B cell (primary cell): ENCODE results near the gene MIPOL1.

Experiments used
- CTCF ChIP-seq: fragments of 200-600 bp; IDR thresholded peaks from one replicate; pipeline ENCODE4 v1.8.0; 2022; ENCODE audit warnings: antibody characterized with exemption, mild to moderate bottlenecking
- EZH2 ChIP-seq: IDR thresholded peaks from 2 replicates; pipeline ENCODE4 v1.6.1; 2012; ENCODE audit warnings: borderline replicate concordance, low read depth, mild to moderate bottlenecking, moderate library complexity, low read length; ENCODE audit not compliant: insufficient read depth, poor library complexity, severe bottlenecking

GRCh38 chr14:37452323-37452722 is 254.6 kb downstream of the MIPOL1 start:
- TF ChIP-seq CTCF (no peak), EZH2 (no peak)
